NCI-H1930 (cell line): ENCODE results near the gene NUDT11.
"Not testable (repeated sequence)": the region's sequence is repeated elsewhere in the genome, so short reads cannot be mapped to it uniquely, and the experiment has no call there.

ENCODE experiments used
- DNase-seq, 2 experiments: peaks; one replicate each; lab custom pipeline; 2025; lab: John Stamatoyannopoulos, UW

The NUDT11 gene

DNA sequence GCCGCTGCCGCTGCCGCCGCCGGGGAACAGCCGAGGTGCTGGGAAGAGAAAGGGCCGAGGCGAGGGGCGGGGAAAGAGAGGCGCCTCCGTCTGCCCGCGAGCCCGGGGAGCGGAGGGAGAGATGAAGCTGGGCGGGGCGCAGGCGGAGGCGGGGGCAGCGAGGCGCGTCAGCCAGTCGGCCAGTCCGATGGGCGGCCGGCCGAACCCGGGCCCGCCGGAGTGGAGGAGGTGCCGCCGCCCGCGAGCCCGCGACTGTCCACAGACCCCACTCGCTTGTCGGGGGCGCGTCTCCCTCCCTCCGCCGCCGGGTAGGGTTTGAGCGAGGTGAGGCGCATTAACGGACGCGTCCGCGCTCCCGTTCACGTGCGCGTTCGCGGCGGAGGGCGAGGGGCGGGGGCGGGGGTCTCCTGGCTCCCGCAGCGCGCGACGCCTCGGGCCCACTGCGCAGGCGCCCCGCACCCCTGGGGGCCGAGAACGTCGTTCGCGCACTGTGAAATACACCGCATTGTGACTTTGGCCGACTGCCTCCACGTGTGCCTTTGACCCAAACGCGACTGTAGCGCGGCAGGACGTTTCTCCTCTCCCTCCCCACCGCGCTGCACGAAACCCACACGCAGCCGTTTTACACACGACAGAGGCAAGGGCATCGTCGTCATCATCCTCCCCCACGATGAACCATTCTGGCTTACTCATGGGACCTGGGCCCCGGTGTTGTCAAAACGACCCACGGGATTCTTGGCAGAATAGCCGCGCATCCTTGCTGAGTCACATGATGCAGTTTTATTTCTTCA, at the start of gene NUDT11:
Gene NUDT11, minus strand, starts transcription at position 92 of the 791 bp plus-strand sequence. CDS start 148 bp downstream, outside the sequence.
- DNase-seq = peak; percentile 71 to 80

DNA sequence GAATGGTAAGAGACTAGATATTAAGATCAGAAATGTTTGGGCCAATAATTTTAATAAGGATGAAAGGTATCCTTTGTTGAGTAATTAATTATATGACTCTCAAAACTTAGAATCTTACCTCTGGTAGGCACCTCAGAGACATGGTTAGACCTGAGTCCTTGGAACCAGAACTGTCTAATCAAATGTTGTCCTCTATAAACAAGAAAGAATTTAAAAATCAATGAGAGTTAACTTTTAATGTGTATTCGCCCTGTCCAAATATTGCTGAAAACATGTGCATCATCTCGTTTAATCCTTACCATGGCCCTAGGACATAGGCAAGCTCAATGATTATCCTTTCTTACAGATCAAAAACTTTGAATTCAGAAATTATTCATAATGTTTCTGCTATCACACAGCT, 24.0 kb upstream of the NUDT11 start:
- no peak for DNase-seq

- not testable (repeated sequence) for DNase-seq
Measured at GRCh38 chrX:51519131-51519530, 22.7 kb upstream of the NUDT11 start.

DNA sequence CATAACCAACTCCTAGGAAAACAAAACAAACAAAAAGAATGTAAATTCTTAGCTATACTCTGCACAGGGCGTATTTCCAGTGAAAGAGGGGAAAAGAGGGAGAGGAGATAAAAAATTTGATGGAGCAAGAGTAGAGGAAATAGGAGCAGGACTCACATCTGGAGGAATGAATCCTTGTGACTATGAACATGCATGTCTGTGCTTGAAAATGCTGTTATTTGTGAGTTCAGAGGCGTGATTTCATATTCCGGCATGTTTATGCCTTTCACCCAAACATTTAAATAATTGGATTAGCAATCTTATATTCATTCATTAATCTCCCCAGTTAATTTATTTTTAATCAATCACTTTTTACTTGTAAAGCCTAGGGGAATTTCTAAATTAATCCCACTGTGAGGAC, 11.2 kb upstream of the NUDT11 start:
- DNase-seq = no peak

GRCh38 chrX:51495701-51496488, 497 bp downstream of the NUDT11 start:
- DNase-seq = not testable (repeated sequence)

GRCh38 chrX:51494409-51494808, 2.0 kb downstream of the NUDT11 start:
- DNase-seq = no peak

DNA sequence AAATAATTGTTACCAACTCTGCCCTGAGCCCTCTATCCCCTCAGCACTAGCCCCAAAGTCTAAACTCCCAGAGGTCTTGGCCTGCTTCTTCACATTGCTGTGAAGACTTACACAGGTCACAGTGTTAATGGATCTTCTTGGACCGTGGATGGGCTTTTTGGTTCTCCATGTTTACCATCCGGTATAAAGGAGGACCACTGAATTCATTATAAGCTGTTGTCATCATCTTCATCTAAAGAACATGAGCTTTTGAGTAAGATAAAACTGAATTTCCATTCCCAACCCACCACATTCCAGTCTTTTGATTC, 8.5 kb downstream of the NUDT11 start:
- no peak for DNase-seq

DNA sequence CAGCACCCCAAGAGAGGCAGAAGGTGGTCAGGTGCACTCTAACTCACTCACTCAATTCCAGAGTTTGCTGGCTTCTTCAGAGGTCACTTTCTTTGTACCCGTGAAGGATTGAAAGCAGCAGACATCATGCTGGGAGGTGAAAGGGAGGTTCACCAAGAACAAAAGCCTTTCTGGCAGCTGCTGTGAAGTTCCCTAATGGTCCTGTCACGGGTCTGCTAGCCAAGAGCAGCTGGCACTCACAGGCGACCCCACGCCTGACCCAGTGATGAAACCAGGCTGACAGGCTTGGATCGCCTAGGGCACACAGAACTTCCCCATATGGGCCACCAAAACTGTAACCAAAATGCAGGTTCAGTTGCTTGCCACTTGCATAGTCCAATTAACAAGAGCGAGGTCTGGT, 11.8 kb downstream of the NUDT11 start:
- DNase-seq = no peak

- DNase-seq = not testable (repeated sequence)
Measured at GRCh38 chrX:51482411-51482810, 14.0 kb downstream of the NUDT11 start.

- no peak for DNase-seq
Measured at GRCh38 chrX:51476930-51477329, 19.5 kb downstream of the NUDT11 start.

GRCh38 chrX:51463322-51463721, 33.1 kb downstream of the NUDT11 start:
- DNase-seq = no peak

DNA sequence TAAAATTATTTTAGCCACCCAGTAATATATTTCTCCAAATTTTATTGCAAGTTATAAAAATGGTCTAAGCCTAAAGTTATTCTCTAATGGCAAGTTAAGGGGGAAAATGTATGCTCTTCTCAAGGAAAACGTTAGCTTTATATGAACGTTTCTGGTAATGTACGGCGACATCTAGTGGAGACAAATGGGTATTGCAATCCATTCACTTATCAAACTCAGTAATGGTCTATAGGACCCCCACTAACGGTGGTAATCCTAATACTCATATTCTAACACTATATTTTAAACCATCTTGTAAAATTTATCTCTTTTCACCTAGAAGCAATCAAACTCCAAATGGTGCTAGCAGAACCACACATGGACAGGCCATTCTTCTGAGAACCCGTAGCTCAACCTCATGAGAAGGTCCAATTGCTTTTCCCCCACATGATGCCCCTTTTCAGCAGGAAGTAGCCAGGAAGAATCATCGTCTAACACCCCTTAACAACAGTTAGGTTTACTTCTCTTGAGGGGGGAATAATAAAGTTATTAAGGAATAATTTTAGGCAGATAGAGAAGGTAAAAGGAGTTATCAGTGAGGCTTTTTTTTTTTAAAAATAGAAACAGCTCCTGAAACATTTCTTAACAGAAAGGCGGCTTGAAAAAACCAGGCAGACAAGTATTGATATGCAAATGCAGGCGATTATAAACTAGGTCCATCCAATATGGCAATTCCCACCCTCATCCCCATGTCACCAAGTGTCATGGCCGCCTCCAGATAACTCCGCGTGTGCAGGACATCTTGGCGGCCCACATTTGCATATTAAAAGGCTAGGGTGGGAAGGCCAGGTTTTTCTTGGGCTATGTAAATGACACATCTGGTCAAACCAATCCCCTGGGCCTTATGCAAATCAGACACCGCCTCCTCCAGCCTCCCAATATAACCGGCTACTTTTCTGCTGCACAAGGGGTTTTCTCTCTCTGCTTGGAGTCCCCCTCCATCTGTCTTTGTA, 35.0 kb downstream of the NUDT11 start:
- peak in 1 of 2 experiments; percentile 9 for DNase-seq

GRCh38 chrX:51459125-51459524, 37.3 kb downstream of the NUDT11 start:
- no peak for DNase-seq

DNA sequence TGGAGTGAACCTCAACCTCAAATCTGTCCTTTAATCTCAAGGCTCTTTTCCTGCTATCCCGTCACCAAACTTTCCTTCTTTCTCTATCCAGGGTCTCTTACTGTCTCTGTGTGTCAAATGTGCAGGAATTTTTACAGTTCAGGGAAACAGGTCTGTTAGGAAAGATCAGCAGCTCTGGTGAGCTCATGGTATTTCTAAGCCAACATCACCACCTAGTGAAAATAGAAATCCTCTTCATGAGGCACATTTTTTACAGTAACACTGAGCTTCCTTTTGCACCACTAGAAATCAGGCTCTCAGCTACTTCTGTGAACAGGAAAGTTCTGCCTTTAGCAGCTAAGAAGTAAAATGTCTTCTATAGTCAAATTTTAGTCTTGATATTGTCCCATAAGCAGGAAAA, 39.6 kb downstream of the NUDT11 start:
- no peak for DNase-seq

- no peak for DNase-seq
Measured at GRCh38 chrX:51456246-51456645, 40.1 kb downstream of the NUDT11 start.

DNA sequence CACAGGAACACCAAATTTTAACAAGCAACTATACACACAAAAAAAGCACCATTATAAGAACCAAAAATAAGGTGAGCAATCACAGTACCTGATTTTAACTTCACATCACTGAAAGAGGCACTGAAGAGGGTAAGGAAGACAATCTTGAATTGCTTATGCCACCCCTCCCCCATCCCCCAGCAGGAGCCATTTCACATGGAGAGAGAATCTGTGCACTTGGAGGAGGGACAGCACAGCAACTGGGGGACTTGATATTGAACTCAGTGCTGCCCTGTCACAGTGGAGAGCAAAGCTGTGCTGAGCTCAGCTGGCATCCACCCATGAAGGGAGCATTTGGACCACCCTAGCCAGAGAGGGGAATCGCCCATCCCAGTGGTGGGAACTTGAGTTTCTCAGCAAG, 56.0 kb downstream of the NUDT11 start:
- no peak for DNase-seq
